GM12864 (cell line): ENCODE measurements around the gene SURF1.

Experiments
- DNase-seq: peaks from one replicate; pipeline ENCODE4 v3.0.0-alpha.2; 2011; ENCODE audit warnings: low read depth
- H3K4me3 ChIP-seq: 2 replicates; pipeline ENCODE4 v1.5.1; 2011; ENCODE audit warnings: mild to moderate bottlenecking, low read depth, low read length, control low read depth
- TF ChIP-seq, protein P1 (sequence below): IDR thresholded peaks from 2 replicates; pipeline ENCODE4 v1.5.1; 2011; ENCODE audit warnings: low read depth, mild to moderate bottlenecking, moderate library complexity, low read length, control low read depth, inconsistent platforms; ENCODE audit errors: missing control alignments

SURF1 gene

GRCh38 chr9:133305731-133306130 lies 50.6 kb downstream of the SURF1 start:
- DNase-seq, result no peak
- TF ChIP-seq, protein P1, sequence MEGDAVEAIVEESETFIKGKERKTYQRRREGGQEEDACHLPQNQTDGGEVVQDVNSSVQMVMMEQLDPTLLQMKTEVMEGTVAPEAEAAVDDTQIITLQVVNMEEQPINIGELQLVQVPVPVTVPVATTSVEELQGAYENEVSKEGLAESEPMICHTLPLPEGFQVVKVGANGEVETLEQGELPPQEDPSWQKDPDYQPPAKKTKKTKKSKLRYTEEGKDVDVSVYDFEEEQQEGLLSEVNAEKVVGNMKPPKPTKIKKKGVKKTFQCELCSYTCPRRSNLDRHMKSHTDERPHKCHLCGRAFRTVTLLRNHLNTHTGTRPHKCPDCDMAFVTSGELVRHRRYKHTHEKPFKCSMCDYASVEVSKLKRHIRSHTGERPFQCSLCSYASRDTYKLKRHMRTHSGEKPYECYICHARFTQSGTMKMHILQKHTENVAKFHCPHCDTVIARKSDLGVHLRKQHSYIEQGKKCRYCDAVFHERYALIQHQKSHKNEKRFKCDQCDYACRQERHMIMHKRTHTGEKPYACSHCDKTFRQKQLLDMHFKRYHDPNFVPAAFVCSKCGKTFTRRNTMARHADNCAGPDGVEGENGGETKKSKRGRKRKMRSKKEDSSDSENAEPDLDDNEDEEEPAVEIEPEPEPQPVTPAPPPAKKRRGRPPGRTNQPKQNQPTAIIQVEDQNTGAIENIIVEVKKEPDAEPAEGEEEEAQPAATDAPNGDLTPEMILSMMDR, result no peak
- no peak overlapping the region for H3K4me3 ChIP-seq

- TF ChIP-seq, protein P1, result no peak
- no peak overlapping the region for H3K4me3 ChIP-seq
- no peak for DNase-seq
These were observed 51.6 kb downstream of the SURF1 start for GRCh38 chr9:133304477-133305377.

DNA sequence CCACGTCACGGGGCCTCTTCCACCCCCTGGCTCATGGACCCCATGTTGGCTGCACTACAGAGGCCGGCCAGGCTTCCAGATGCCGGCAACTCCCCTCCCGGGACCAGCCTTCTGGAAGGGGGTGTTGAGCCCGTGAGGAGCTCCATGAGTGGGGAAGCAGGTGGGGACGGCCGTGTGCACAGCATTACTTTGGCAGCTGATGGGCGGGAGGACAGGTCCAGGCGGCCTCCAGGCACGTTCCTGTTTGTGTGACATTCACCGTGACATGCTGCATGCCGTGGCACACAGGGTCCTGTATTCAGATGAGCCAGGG lies 52.2 kb downstream of the SURF1 start:
- TF ChIP-seq, protein P1, result no peak
- DNase-seq, result no peak
- H3K4me3 ChIP-seq, result no peak overlapping the region

DNA sequence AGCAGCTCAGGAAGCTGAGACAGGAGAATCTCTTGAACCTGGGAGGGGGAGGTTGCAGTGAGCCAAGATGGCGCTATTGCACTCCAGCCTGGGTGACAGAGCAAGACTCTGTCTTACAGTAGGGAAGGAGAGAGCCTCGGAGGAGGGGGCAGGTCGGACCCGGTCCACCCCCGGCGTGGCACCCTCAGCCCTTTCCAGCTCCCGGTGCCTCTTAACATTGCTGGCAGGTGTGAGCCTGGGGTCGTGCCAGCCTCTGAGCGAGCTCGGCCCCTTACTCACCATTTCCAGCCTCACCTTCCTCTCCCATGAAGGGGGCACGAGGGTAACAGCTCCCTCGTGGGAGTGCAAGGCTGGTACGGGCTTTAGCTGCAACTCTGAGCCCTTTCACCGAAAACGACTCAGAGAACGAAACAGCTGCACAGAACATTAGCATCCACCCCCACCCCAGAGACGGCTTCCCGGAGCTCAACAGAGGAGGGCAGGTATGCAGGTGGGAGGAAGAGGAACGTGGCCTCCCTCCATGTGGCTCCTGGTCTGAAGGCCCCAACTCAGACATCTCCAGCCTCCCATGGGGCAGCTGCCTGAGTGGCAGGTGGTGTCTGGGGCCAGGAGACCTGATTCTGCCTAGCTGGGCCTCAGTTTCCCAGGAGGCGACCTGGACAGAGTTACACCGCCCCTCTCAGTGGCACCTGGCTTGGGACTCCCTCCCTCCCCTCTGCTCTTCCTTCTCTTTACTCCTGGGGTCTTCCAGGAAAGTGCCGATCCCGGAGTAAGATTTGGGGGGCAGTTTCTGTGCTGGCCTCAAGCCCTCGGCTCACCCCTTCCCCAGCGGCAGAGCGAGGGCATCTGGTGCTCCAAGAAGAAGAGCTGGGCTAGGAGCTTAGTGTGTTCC lies 52.8 kb downstream of the SURF1 start:
- no peak for DNase-seq
- H3K4me3 ChIP-seq, result no peak overlapping the region
- TF ChIP-seq, protein P1, result no peak
